ENCODE results near the gene FOXD4.
"Not testable (repeated sequence)": the region's sequence is repeated elsewhere in the genome, so short reads cannot be mapped to it uniquely, and the experiment has no call there.

Gene FOXD4

DNA sequence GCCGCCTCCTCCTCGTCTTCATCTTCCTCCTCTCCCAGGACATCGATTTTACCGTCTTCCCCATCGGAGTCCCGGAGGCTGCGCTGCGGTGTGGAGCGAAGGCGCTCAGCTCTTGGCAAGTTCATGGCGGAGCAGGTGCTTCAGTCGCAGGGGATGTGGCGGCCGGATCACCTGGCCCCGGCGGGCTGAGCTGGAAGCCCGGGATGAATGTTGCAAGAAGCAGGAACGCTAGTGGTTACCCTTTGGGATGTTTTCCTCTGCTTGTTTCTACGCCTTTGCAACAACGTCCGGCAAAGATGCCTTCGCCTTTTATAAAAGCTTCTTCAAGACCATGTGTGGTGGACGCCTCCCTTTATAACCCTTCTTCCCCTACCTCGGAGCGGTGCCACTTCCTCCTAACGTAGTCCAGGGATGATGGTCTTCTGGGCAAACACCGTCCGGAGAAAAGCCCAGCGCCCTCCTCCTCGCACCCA, at the start of gene FOXD4:
Gene FOXD4, minus strand, starts transcription at position 423 of the 473 bp plus-strand sequence. Its CDS starts 298 bp downstream, at position 125.
- not testable (repeated sequence) for DNase-seq (ENCODE audit: low read depth in 1 of 2, low spot score in 1 of 2)

DNA sequence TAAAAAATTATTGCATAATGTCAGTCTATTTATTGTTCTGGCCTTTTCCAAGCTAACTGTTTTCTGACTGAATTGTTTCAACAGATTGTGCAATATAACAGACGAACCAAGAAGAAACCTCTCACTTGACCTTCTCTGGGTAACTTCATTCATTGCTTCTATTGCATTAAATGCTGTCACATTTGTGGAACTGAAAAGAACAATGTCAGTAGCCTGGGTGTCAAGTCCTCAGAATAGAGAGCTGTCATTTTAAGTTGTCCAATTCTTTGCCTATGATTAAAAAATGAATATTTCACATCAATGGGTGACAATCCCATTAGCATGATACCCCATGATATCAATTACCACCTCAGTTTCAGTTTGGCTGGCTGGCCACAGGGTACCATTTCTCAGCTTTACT, 41.7 kb upstream of the FOXD4 start:
- not testable (repeated sequence) for DNase-seq (ENCODE audit: low read depth in 1 of 2, low spot score in 1 of 2)

DNA sequence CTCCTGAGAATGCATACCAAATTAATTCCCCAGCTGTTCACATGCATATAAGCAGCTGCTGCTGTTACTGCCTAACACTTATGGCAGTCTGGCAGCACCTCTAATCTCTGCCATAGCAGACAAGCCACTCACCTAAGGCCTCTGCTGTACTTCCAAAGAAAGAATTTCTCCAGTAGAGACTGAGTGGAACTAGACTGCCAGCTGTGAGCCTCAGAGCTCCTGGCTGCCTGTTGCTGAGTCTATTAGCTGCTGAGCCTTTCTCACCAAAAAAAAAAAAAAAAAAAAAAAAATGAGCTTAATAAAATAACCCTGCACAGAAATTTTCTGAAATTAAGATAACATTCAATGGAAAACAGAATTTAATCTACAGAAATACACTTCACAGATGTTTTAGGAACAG, 33.0 kb upstream of the FOXD4 start:
- DNase-seq (ENCODE audit: low read depth in 1 of 2, low spot score in 1 of 2), result not testable (repeated sequence)

DNA sequence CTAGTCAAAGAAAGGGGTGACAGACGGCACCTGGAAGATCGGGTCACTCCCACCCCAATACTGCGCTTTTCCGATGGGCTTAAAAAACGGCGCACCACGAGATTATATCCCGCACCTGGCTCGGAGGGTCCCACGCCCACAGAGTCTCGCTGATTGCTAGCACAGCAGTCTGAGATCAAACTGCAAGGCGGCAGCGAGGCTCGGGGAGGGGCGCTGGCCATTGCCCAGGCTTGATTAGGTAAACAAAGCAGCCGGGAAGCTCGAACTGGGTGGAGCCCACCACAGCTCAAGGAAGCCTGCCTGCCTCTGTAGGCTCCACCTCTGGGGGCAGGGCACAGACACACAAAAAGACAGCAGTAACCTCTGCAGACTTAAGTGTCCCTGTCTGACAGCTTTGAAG, 21.7 kb upstream of the FOXD4 start:
- not testable (repeated sequence) for DNase-seq (ENCODE audit: low read depth in 1 of 2, low spot score in 1 of 2)

GRCh38 chr9:117144-117994, 848 bp downstream of the FOXD4 start:
- DNase-seq (ENCODE audit: low read depth in 1 of 2, low spot score in 1 of 2), result not testable (repeated sequence)

DNA sequence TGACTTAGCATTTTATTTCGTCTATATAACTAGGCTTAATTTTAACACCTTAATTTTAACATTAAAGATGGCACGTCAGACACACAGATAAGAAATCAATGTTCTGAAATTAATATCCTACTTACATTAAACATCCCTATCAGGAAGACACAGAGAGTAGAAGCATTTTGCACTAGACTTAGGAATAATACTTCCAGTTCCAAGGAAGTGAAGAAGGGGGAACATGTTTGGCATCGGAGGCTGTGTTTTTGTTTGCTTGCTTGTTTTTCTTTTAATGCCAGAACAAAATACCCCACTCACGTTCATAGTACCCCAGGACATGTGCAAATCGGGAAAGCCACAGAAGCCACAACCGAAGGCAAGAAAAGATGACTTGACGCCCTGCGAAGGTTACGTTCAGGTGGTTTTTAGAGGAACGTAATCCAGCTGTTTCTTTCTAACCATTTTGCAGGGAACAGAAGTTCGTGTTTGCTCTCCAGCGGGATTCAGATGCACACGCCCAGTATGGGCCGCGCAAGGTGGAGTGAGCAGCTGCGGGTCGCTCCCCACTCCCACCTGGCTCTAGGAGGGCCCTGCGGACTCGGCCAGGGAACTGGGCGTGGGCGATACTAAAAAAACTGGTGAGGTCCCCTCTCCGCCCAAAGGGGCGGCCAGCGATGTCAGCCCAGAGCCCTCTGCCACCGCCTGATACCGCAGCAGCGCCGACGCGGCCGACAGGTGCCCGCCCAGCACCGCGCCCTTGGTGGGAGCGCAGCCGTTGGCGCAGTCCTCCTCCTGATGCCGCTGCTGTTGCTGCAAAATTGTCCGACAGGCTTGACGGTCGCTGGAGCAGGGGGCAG, 1.8 kb downstream of the FOXD4 start:
- DNase-seq (ENCODE audit: low read depth in 1 of 2, low spot score in 1 of 2), result not testable (repeated sequence)

DNA sequence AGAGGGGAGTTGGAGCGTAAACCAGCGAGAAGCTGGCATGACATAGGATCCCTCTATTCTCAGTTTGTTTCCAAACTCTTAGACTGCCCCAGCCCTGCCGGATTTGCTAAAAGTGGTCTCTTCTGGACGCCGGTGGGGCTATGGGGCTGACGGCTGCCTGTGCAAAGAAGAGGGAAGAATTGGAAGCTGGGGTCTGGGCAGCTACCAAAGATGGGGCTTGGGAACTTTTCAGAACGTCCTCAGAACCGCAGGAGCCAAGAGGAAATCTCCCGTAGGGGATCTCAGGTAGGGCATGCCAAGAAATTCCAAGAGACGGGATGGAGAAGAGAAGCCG, 3.1 kb downstream of the FOXD4 start:
- DNase-seq (ENCODE audit: low read depth in 1 of 2, low spot score in 1 of 2), result not testable (repeated sequence)

DNA sequence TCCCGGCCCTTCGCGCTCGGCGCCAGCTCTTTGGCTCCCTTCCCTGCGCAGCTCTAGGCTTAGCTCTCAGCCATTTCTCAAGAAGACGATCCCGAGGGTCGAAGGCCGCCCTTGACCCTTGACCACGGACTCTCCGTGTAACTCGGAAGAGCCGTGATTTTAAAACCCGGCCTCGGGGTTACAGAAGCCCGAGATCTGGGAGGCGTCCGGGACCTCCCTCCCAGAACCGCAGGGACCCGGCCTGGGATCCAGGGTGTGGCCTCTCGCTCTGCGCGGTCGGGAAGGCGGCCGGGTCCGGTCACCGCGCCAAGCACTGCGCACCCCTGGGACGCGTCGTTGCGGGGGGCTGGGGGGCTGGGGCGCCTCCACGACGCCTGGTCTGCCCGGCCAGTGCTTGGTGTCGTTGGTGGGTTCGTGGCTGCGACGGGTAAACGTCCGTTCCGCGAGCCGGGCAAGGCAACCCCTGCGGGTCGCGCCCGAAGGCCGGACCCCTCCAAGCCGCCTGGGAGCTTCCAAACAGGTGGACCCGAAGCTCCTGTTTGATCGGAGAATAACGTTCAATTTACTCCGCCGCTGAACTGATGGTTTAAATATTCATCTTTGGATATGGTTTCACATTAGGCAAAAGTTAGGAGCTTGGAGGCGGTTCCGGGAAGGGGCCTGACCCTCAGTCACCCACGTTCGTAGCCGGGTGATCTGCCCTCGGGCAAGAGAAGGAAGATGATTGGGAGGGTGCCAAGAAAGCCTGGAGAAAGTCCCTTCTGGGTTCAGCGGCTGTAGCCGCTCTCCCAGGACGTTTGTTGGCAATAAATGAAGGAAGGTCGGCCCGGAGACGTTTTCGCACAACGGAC, 3.7 kb downstream of the FOXD4 start:
- DNase-seq (ENCODE audit: low read depth in 1 of 2, low spot score in 1 of 2), result not testable (repeated sequence)

DNA sequence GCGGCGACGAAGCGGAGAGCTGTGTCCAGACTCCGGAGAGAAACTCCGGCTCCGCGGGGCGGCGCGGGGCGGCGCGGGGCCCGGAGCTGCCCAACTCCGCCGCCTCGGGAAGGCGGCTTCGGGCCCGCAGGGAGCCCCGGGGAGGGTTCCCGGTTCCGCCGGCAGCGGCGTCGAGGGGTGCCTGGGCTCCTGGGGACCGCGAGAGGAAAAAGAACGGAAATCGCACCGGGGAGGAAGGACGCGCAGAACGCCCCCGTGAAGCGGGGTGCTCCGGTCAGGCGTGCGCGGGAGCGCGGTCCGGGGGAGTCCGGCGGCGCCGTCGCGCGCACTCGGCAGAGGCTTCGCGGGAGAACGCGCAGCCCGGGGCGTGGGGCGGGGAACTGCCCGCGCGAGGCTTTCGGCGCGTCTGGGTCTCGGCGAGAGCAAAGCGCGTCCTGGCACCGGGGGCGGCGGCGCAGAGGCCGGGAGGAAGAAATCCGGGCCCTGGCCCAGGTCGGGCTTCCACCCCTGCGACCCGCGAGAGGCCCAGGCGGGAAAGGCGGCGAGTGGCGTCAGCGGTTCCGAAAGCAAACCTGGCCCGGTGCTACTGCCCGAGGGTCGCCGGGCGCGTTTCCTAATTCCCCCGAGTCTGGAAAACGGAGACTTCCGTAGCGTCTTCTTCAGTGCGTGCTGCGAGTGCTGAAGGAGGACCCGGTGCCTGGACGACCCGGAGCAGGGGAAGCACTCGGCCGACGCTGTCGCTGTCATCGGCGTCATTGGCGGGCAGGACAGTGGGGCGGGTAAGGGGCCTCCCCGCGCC, 4.5 kb downstream of the FOXD4 start:
- DNase-seq (ENCODE audit: low read depth in 1 of 2, low spot score in 1 of 2), result not testable (repeated sequence)

- not testable (repeated sequence) for DNase-seq (ENCODE audit: low read depth in 1 of 2, low spot score in 1 of 2)
Observed at GRCh38 chr9:112589-113467, 5.4 kb downstream of the FOXD4 start.

- not testable (repeated sequence) for DNase-seq (ENCODE audit: low read depth in 1 of 2, low spot score in 1 of 2)
Observed at GRCh38 chr9:110672-111071, 7.5 kb downstream of the FOXD4 start.

- DNase-seq (ENCODE audit: low read depth in 1 of 2, low spot score in 1 of 2), result not testable (repeated sequence)
Observed at GRCh38 chr9:109540-109939, 8.7 kb downstream of the FOXD4 start.

DNA sequence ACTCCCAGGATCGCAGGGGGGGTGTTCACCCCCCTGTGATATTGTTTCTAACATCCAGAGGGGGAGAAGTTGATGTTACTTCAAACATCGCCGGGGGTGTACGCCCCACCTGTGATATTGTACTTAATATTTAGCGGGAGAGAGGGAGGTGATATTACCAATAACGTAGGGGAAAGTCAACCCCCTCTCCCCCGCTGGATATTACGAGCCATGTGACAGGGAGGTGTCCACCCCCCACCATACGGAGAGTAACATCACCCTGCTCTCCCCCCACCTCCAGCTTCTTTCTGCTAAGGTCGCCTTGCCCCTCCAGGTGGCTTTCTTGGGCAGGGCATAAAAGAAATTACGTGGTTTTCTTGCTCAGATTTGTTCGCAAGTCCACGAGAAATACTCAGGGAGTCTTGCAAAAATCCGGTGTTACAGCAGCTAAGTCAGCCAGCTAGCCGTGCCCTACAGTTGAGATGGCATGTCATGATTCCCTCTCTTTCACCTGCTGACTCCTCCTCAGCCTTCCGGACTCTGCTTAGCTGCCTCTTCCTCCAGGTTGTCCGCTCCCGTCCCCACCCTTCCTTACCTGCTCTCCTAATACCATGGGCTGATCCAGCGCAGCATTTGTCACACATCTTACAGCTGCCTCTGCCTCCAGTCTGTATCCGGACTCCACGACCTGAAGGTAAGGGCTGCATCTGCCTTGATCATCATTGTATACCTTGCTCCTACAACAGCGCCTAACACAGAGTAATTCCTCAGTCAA, 9.3 kb downstream of the FOXD4 start:
- DNase-seq (ENCODE audit: low read depth in 1 of 2, low spot score in 1 of 2), result not testable (repeated sequence)

DNA sequence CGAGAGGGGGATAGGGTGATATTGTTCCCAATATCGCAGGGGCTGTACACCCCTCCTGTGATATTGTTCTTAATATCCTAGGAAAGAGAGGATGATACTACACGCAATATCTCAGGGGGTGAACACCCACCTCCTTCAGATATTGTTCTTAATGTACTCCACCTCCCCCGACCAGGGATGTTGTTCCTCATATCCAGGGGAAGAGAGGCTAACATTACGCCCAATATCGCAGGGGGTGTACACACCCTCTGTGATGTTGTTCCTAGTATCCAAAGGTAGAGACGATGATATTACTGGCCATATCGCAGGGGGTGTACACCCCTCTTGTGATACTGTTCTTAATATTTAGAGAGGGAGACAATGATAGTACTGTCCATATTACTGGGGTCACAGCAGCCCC, 12.2 kb downstream of the FOXD4 start:
- not testable (repeated sequence) for DNase-seq (ENCODE audit: low read depth in 1 of 2, low spot score in 1 of 2)

DNA sequence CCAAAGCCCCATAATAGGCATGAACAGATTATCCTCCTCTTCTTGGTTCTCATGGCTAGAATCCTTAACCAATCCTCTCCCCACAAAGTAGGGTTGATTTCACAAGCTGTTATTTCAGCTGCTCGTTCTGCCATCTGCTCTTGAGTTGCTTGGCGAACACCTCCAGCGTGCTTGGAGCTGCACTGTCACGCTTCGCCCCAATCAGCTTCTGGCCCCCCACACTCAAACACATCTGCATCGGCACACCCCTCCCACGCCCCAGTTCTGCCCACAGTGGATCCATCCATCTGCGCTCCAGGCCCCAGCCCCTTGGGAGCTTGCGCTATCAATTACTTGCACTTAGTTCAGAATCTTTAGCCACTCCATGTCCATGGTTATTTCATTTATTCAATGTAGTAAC, 17.8 kb downstream of the FOXD4 start:
- DNase-seq (ENCODE audit: low read depth in 1 of 2, low spot score in 1 of 2), result not testable (repeated sequence)

DNA sequence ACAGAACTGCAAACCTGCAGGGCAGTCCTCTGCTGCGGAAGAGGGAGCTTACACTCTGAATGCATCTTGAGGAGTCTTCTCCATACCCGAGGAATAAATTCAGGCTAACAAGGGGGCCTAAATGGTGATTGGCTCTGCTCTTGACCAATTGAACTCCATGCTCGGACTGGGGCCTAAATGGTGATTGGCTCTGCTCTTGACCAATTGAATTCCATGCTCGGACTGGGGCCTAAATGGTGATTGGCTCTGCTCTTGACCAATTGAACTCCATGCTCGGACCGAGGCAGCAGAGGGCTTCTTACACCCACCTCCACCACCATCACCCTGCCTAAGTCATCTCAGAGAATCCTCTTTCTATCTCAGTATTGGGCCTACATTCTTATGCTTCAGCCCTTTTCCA, 18.4 kb downstream of the FOXD4 start:
- not testable (repeated sequence) for DNase-seq (ENCODE audit: low read depth in 1 of 2, low spot score in 1 of 2)

GRCh38 chr9:98775-99174, 19.4 kb downstream of the FOXD4 start:
- not testable (repeated sequence) for DNase-seq (ENCODE audit: low read depth in 1 of 2, low spot score in 1 of 2)

GRCh38 chr9:94992-95391, 23.2 kb downstream of the FOXD4 start:
- DNase-seq (ENCODE audit: low read depth in 1 of 2, low spot score in 1 of 2), result not testable (repeated sequence)

All from activated CD4-positive, alpha-beta T cell treated with anti-CD3 and anti-CD28 coated beads, Interleukin-2, amount 50 U/mL, for 24 hours (primary cell).